Measurements from ENCODE around the gene ADAMTS3.

The ADAMTS3 gene

GRCh38 chr4:72587334-72587733, 18.3 kb upstream of the ADAMTS3 start:
- no peak for TF ChIP-seq CTCF (IDR thresholded peaks at IDR 0.05; ENCODE audit: borderline replicate concordance, insufficient read depth, low read depth, low read length)
- H3K4me3 ChIP-seq (ENCODE audit: low read depth, low read length), result no peak overlapping the region

GRCh38 chr4:72582853-72583252, 13.8 kb upstream of the ADAMTS3 start:
- TF ChIP-seq CTCF (IDR thresholded peaks at IDR 0.05; ENCODE audit: borderline replicate concordance, insufficient read depth, low read depth, low read length), result no peak
- no peak overlapping the region for H3K4me3 ChIP-seq (ENCODE audit: low read depth, low read length)

- no peak overlapping the region for H3K4me3 ChIP-seq (ENCODE audit: low read depth, low read length)
- no peak for TF ChIP-seq CTCF (IDR thresholded peaks at IDR 0.05; ENCODE audit: borderline replicate concordance, insufficient read depth, low read depth, low read length)
These were observed 8.2 kb upstream of the ADAMTS3 start for GRCh38 chr4:72577211-72577610.

- TF ChIP-seq CTCF (IDR thresholded peaks at IDR 0.05; ENCODE audit: borderline replicate concordance, insufficient read depth, low read depth, low read length), result no peak
- no peak overlapping the region for H3K4me3 ChIP-seq (ENCODE audit: low read depth, low read length)
These were observed 2.3 kb upstream of the ADAMTS3 start for GRCh38 chr4:72571337-72571736.

- TF ChIP-seq CTCF (IDR thresholded peaks at IDR 0.05; ENCODE audit: borderline replicate concordance, insufficient read depth, low read depth, low read length), result no peak
- no peak overlapping the region for H3K4me3 ChIP-seq (ENCODE audit: low read depth, low read length)
These were observed 756 bp upstream of the ADAMTS3 start for GRCh38 chr4:72569719-72570235.

GRCh38 chr4:72567821-72568675, 973 bp downstream of the ADAMTS3 start:
- no peak overlapping the region for H3K4me3 ChIP-seq (ENCODE audit: low read depth, low read length)
- no peak for TF ChIP-seq CTCF (IDR thresholded peaks at IDR 0.05; ENCODE audit: borderline replicate concordance, insufficient read depth, low read depth, low read length)

- no peak overlapping the region for H3K4me3 ChIP-seq (ENCODE audit: low read depth, low read length)
- TF ChIP-seq CTCF (IDR thresholded peaks at IDR 0.05; ENCODE audit: borderline replicate concordance, insufficient read depth, low read depth, low read length), result no peak
These were observed 2.0 kb downstream of the ADAMTS3 start for GRCh38 chr4:72567036-72567435.
